H1 (cell line): ENCODE results near the gene GDPD5.

ENCODE experiments used
- CHD7 ChIP-seq: fragments of 300-600 bp; sonication (generic); IDR thresholded peaks from 2 replicates; pipeline ENCODE4 v1.7.1; 2012; ENCODE audit warnings: low read length, moderate library complexity, mild to moderate bottlenecking, inconsistent platforms; ENCODE audit not compliant: insufficient replicate concordance
- CTCF ChIP-seq, 3 experiments: IDR thresholded peaks; 1 replicate in 2 of 3; 2 replicates in 1 of 3; pipeline versions ENCODE4 v1.5.1 to v1.6.1; 2011; ENCODE audit warnings: low read length in 3 of 3, mild to moderate bottlenecking in 3 of 3, inconsistent platforms in 2 of 3, low read depth in 1 of 3, moderate library complexity in 1 of 3; ENCODE audit not compliant: insufficient read depth in 1 of 3; ENCODE audit errors: control extremely low read depth in 1 of 3
- JUND ChIP-seq: IDR thresholded peaks from 2 replicates; pipeline ENCODE4 v1.6.1; 2011; ENCODE audit warnings: mild to moderate bottlenecking, improper control_type of control experiment, low read length
- POLR2A ChIP-seq, 2 experiments: IDR thresholded peaks; 1 replicate in 1 of 2; 2 replicates in 1 of 2; pipeline ENCODE4 v1.6.1; 2011; ENCODE audit warnings: low read depth in 2 of 2, low read length in 2 of 2, mild to moderate bottlenecking in 2 of 2; ENCODE audit errors: control extremely low read depth in 1 of 2
- RNF2 ChIP-seq: fragments of 200-900, 300-1000 bp; sonication (generic); IDR thresholded peaks from 2 replicates; pipeline ENCODE4 v1.7.1; 2016; ENCODE audit warnings: borderline replicate concordance, low read depth, mild to moderate bottlenecking, antibody characterized with exemption, low read length; ENCODE audit not compliant: poor library complexity, severe bottlenecking; ENCODE audit errors: missing control alignments
- SIN3A ChIP-seq, 2 experiments: IDR thresholded peaks in 1 of 2; conservative IDR thresholded peaks in 1 of 2; 2 replicates each; pipeline ENCODE4 v1.6.1; 2011 to 2012; ENCODE audit warnings: low read length in 2 of 2, improper control_type of control experiment in 1 of 2, low read depth in 1 of 2, mild to moderate bottlenecking in 1 of 2
- SRF ChIP-seq: IDR thresholded peaks from 2 replicates; pipeline ENCODE4 v1.6.1; 2011; ENCODE audit warnings: mild to moderate bottlenecking, low read depth, low read length, moderate library complexity
- TAF1 ChIP-seq: IDR thresholded peaks from 2 replicates; pipeline ENCODE4 v1.6.1; 2011; ENCODE audit warnings: mild to moderate bottlenecking, low read depth, low read length
- TF ChIP-seq, protein P1 (sequence below): IDR thresholded peaks from 2 replicates; pipeline ENCODE4 v1.6.1; 2012; ENCODE audit warnings: low read length, inconsistent platforms

- TF ChIP-seq, protein P1, sequence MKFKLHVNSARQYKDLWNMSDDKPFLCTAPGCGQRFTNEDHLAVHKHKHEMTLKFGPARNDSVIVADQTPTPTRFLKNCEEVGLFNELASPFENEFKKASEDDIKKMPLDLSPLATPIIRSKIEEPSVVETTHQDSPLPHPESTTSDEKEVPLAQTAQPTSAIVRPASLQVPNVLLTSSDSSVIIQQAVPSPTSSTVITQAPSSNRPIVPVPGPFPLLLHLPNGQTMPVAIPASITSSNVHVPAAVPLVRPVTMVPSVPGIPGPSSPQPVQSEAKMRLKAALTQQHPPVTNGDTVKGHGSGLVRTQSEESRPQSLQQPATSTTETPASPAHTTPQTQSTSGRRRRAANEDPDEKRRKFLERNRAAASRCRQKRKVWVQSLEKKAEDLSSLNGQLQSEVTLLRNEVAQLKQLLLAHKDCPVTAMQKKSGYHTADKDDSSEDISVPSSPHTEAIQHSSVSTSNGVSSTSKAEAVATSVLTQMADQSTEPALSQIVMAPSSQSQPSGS: no peak
- TF ChIP-seq CTCF (IDR thresholded peaks at IDR 0.05; ENCODE audit: control extremely low read depth in 1 of 3, insufficient read depth in 1 of 3, low read depth in 1 of 3, low read length in 3 of 3) (no peak), POLR2A (IDR thresholded peaks at IDR 0.05; ENCODE audit: control extremely low read depth in 1 of 2, low read depth in 2 of 2, low read length in 2 of 2) (no peak), SRF (no peak), RNF2 (no peak), SIN3A (conservative IDR thresholded peaks at IDR 0.05 in 1 of 2, IDR thresholded peaks at IDR 0.05 in 1 of 2; ENCODE audit: low read depth in 1 of 2, low read length in 2 of 2) (no peak), TAF1 (no peak), JUND (no peak), CHD7 (no peak)
These were observed 6.7 kb downstream of the GDPD5 start for GRCh38 chr11:75518771-75519653.
